IMR-90 (cell line): ENCODE measurements around the gene STX4. TPM values are rescaled to one million over a fixed set of nuclear protein-coding genes. Genes with fewer than 3 reads are reported as not detected.

Experiments
- ATAC-seq: fragments of 200-7000 bp; cut with Tn5 transposase; 2 replicates; pipeline ENCODE4 v1.9.1; 2020; ENCODE audit warnings: low read depth, mild to moderate bottlenecking, moderate library complexity
- BruUV-seq: library from RNA; stranded (reverse); fragments of 400-500 nt; replicated peaks from 2 replicates; lab custom pipeline; 2021; lab: Mats Ljungman, UMichigan
- CTCF ChIA-PET: fragments of 300-600 bp; formaldehyde crosslinking; extraction: SDS; loops from one replicate; lab custom pipeline; 2021; ENCODE audit warnings: antibody characterized with exemption; lab: Yijun Ruan, JAX
- POLR2A ChIA-PET: fragments of 300-600 bp; sonication (Branson Sonifier 250); formaldehyde crosslinking; loops from one replicate; lab custom pipeline; 2022; ENCODE audit warnings: antibody characterized with exemption; ENCODE audit not compliant: unreplicated experiment; lab: Charles Lee
- DNase-seq: peaks from one replicate; pipeline ENCODE4 v3.0.0; 2013
- H2AFZ ChIP-seq: replicated peaks from 2 replicates; pipeline ENCODE3; 2013; ENCODE audit warnings: low read length, mild to moderate bottlenecking; ENCODE audit not compliant: poor library complexity
- H2AK5ac ChIP-seq: 2 replicates; pipeline ENCODE4 v1.6.1; 2013; ENCODE audit warnings: low read depth, low read length, inconsistent platforms
- H2AK9ac ChIP-seq: replicated peaks from 2 replicates; pipeline ENCODE3; 2013; ENCODE audit warnings: mild to moderate bottlenecking, low read depth, low read length, moderate library complexity; ENCODE audit not compliant: poor library complexity
- H2BK120ac ChIP-seq: 2 replicates; pipeline ENCODE4 v1.6.1; 2013; ENCODE audit warnings: low read depth, low read length, inconsistent platforms
- H2BK15ac ChIP-seq: 3 replicates; pipeline ENCODE4 v1.6.1; 2013; ENCODE audit warnings: low read depth, low read length, inconsistent platforms
- H2BK20ac ChIP-seq: 2 replicates; pipeline ENCODE4 v1.6.1; 2013; ENCODE audit warnings: low read depth, mild to moderate bottlenecking, inconsistent platforms, low read length, moderate library complexity
- H2BK5ac ChIP-seq: 2 replicates; pipeline ENCODE4 v1.6.1; 2013; ENCODE audit warnings: mild to moderate bottlenecking, low read depth, low read length, inconsistent platforms; ENCODE audit not compliant: poor library complexity, severe bottlenecking
- H3K14ac ChIP-seq: replicated peaks from 2 replicates; pipeline ENCODE4 v1.6.1; 2013; ENCODE audit warnings: low read depth, low read length, inconsistent platforms
- H3K18ac ChIP-seq: 2 replicates; pipeline ENCODE4 v1.6.1; 2013; ENCODE audit warnings: low read depth, low read length, control low read depth
- H3K23ac ChIP-seq: 2 replicates; pipeline ENCODE4 v1.6.1; 2013; ENCODE audit warnings: low read depth, low read length, inconsistent platforms
- H3K27ac ChIP-seq: 2 replicates; pipeline ENCODE4 v1.5.1; 2013; ENCODE audit warnings: mild to moderate bottlenecking, control low read depth, low read length; ENCODE audit not compliant: insufficient read depth
- H3K27me3 ChIP-seq: 2 replicates; pipeline ENCODE4 v1.6.1; 2013; ENCODE audit warnings: low read length; ENCODE audit not compliant: control insufficient read depth, insufficient read depth
- H3K36me3 ChIP-seq: 2 replicates; pipeline ENCODE4 v1.6.1; 2013; ENCODE audit warnings: low read length, mixed read lengths; ENCODE audit not compliant: control insufficient read depth, insufficient read depth
- H3K4ac ChIP-seq: 2 replicates; pipeline ENCODE4 v1.6.1; 2013; ENCODE audit warnings: low read depth, low read length, inconsistent platforms
- H3K4me1 ChIP-seq: 2 replicates; pipeline ENCODE4 v1.6.1; 2013; ENCODE audit warnings: low read length, mixed read lengths; ENCODE audit not compliant: control insufficient read depth, insufficient read depth
- H3K4me2 ChIP-seq: 2 replicates; pipeline ENCODE4 v1.6.1; 2013; ENCODE audit warnings: low read depth, mild to moderate bottlenecking, control low read depth, low read length, moderate library complexity
- H3K4me3 ChIP-seq: 2 replicates; pipeline ENCODE4 v1.5.1; 2013; ENCODE audit warnings: low read depth, mild to moderate bottlenecking, control low read depth, low read length, moderate library complexity; ENCODE audit not compliant: insufficient read depth
- H3K56ac ChIP-seq: 2 replicates; pipeline ENCODE4 v1.6.1; 2013; ENCODE audit warnings: low read length, inconsistent platforms; ENCODE audit not compliant: insufficient read depth; ENCODE audit errors: extremely low read depth
- H3K79me1 ChIP-seq, 2 experiments: 2 replicates each; pipeline ENCODE4 v1.6.1; 2013; ENCODE audit warnings: low read length in 2 of 2, inconsistent platforms in 1 of 2, low read depth in 1 of 2
- H3K9ac ChIP-seq: 2 replicates; pipeline ENCODE4 v1.6.1; 2013; ENCODE audit warnings: low read depth, low read length, control low read depth
- H3K9me1 ChIP-seq: 2 replicates; pipeline ENCODE4 v1.6.1; 2013; ENCODE audit warnings: low read length, inconsistent platforms; ENCODE audit not compliant: insufficient read depth
- H3K9me3 ChIP-seq: 2 replicates; pipeline ENCODE4 v1.6.1; 2013; ENCODE audit warnings: low read length; ENCODE audit not compliant: control insufficient read depth, insufficient read depth
- H4K20me1 ChIP-seq: 2 replicates; pipeline ENCODE4 v1.6.1; 2013; ENCODE audit warnings: low read length, inconsistent platforms; ENCODE audit not compliant: insufficient read depth
- H4K5ac ChIP-seq: 2 replicates; pipeline ENCODE4 v1.6.1; 2013; ENCODE audit warnings: mild to moderate bottlenecking, low read depth, low read length, control low read depth
- H4K8ac ChIP-seq, 2 experiments: 2 replicates each; pipeline ENCODE4 v1.6.1; 2013; ENCODE audit warnings: low read depth in 2 of 2, low read length in 2 of 2, control low read depth in 1 of 2, inconsistent platforms in 1 of 2
- H4K91ac ChIP-seq: 2 replicates; pipeline ENCODE4 v1.6.1; 2013; ENCODE audit warnings: low read depth, low read length, inconsistent platforms; ENCODE audit not compliant: insufficient read depth
- BHLHE40 ChIP-seq: fragments of 150-350 bp; IDR thresholded peaks from 2 replicates; pipeline ENCODE4 v1.6.1; 2016; ENCODE audit warnings: mild to moderate bottlenecking, low read depth, low read length
- CEBPB ChIP-seq: IDR thresholded peaks from 2 replicates; pipeline ENCODE4 v1.6.1; 2012; ENCODE audit warnings: low read depth, low read length, improper control_type of control experiment
- ELK1 ChIP-seq: fragments of 150-350 bp; IDR thresholded peaks from 2 replicates; pipeline ENCODE4 v1.6.1; 2016; ENCODE audit warnings: low read depth, mild to moderate bottlenecking, low read length, moderate library complexity, borderline replicate concordance
- FOS ChIP-seq: fragments of 150-350 bp; IDR thresholded peaks from 2 replicates; pipeline ENCODE4 v1.6.1; 2016; ENCODE audit warnings: low read depth, low read length
- MAFK ChIP-seq: IDR thresholded peaks from 2 replicates; pipeline ENCODE4 v1.6.1; 2012; ENCODE audit warnings: low read depth, low read length, improper control_type of control experiment
- MAZ ChIP-seq: IDR thresholded peaks from 2 replicates; pipeline ENCODE4 v1.6.1; 2012; ENCODE audit warnings: low read depth, mild to moderate bottlenecking, low read length, improper control_type of control experiment, moderate library complexity, borderline replicate concordance
- NFE2L2 ChIP-seq: fragments of 150-350 bp; IDR thresholded peaks from 2 replicates; pipeline ENCODE4 v1.6.1; 2016; ENCODE audit warnings: low read depth, mild to moderate bottlenecking, low read length
- POLR2A ChIP-seq: IDR thresholded peaks from 2 replicates; pipeline ENCODE4 v1.6.1; 2012; ENCODE audit warnings: mild to moderate bottlenecking, low read depth, low read length
- RAD21 ChIP-seq: IDR thresholded peaks from 2 replicates; pipeline ENCODE4 v1.6.1; 2012; ENCODE audit warnings: low read length, improper control_type of control experiment
- RCOR1 ChIP-seq: IDR thresholded peaks from 2 replicates; pipeline ENCODE4 v1.6.1; 2012; ENCODE audit warnings: mild to moderate bottlenecking, low read length, improper control_type of control experiment; ENCODE audit not compliant: insufficient replicate concordance
- SMC3 ChIP-seq: fragments of 150-350 bp; IDR thresholded peaks from 2 replicates; pipeline ENCODE4 v1.6.1; 2016; ENCODE audit warnings: low read depth, mild to moderate bottlenecking, antibody characterized with exemption, low read length, moderate library complexity
- USF2 ChIP-seq: fragments of 150-350 bp; IDR thresholded peaks from 2 replicates; pipeline ENCODE4 v1.6.1; 2017; ENCODE audit warnings: mild to moderate bottlenecking, antibody characterized with exemption, low read length, low read depth
- WGBS, 2 experiments: methylation state at CpG; one replicate each; pipeline versions ENCODE4 v1.1.5 to v1.1.7; 2013; ENCODE audit warnings: missing lambda C conversion rate in 2 of 2; ENCODE audit not compliant: insufficient read length in 1 of 2; ENCODE audit errors: extremely low coverage in 2 of 2; 5-methylcytosine and 5-hydroxymethylcytosine counted together
- dilution Hi-C: fragments of 300-500 bp; cut with HindIII; formaldehyde crosslinking; loops from one replicate; pipeline ENCODE4 v1.14.3; 2018; ENCODE audit warnings: low sequenced_read_pairs; ENCODE audit not compliant: unreplicated experiment
- in situ Hi-C: fragments of 300-500 bp; cut with MboI; formaldehyde crosslinking; loops from 3 replicates; pipeline ENCODE4 v1.14.3; 2019; ENCODE audit warnings: low sequenced_read_pairs, inconsistent platforms, mixed read lengths
- intact Hi-C: fragments of 100-400 bp; cut with micrococcal nuclease; formaldehyde crosslinking; loops from 2 replicates; pipeline ENCODE4 v1.10.0; 2022
- polyA plus RNA-seq, 3 experiments: library from polyadenylated mRNA; depleted of rRNA; stranded (reverse); fragments of >200 nt; gene quantifications; 2 replicates each; pipeline ENCODE4 v1.2.3, GENCODE V29; 2012; ENCODE audit warnings: low replicate concordance in 1 of 3
- total RNA-seq: library from RNA; depleted of rRNA; stranded (reverse); fragments of >200 nt; gene quantifications from 2 replicates; pipeline ENCODE4 v1.2.3, GENCODE V29; 2012

Gene STX4
- total and polyA plus RNA-seq, 2 of the 4 experiments (the other 2 are of a cell fraction): 23.5 to 67.9 TPM

DNA sequence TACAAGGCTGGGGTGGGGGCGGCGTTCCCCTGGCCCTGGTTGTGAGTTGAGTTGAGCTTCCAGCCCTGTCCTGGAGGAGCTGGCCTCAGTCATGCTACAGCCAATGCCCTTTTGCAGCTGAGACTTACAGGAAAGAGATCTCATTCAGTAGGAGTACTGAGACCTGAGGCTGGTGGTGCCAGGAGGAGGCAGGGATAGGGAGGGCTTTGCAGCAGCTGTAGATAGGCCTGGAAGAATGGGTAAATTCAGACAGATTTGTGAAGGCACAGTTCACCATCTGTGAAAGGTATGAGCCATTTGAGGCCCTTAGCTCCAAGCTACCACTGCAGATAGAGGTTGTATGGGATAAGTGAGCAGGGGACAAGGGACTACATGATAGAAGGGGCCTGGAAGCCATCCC, 5.6 kb downstream of the STX4 start:
- no peak overlapping the region for H2AK5ac ChIP-seq
- no peak overlapping the region for H3K4ac ChIP-seq
- CTCF ChIA-PET: no interaction called here
- BruUV-seq: no TSS peak
- H4K91ac ChIP-seq: no peak overlapping the region
- no peak overlapping the region for H2BK20ac ChIP-seq
- no peak overlapping the region for H3K14ac ChIP-seq
- dilution Hi-C loops (no loop called here), in situ Hi-C loops (no loop called here), intact Hi-C loops (no loop called here)
- H2BK15ac ChIP-seq: no peak overlapping the region
- H3K9ac ChIP-seq: no peak overlapping the region
- no peak overlapping the region for H4K5ac ChIP-seq
- DNase-seq (no peak), ATAC-seq (no peak)
- no peaks in the 10 kb centered on the region for H3K27me3 ChIP-seq
- no peak overlapping the region for H2AK9ac ChIP-seq
- TF ChIP-seq NFE2L2 (no peak), MAZ (no peak), USF2 (no peak), RAD21 (no peak), MAFK (no peak), FOS (no peak), SMC3 (no peak), RCOR1 (no peak), ELK1 (no peak), POLR2A (no peak), CEBPB (no peak), BHLHE40 (no peak)
- POLR2A ChIA-PET: no interaction called here
- no peak overlapping the region for H2AFZ ChIP-seq
- H3K4me2 ChIP-seq: no peak overlapping the region
- H2BK5ac ChIP-seq: no peak overlapping the region
- peaks cover 10% of the 10 kb centered on the region for H4K20me1 ChIP-seq
- no peak overlapping the region for H3K4me3 ChIP-seq
- H3K23ac ChIP-seq: no peak overlapping the region
- no CpG with 5 or more reads among the region's 2 CpGs for WGBS, 2 experiments
- H2BK120ac ChIP-seq: no peak overlapping the region
- no peak overlapping the region for H4K8ac ChIP-seq
- no peak overlapping the region for H3K56ac ChIP-seq
- H3K36me3 ChIP-seq: peaks cover 42% of the 10 kb centered on the region
- H3K79me1 ChIP-seq: peaks cover 14 to 25% of the 10 kb centered on the region in 2 experiments
- H3K27ac ChIP-seq: no peak overlapping the region
- peaks cover 6% of the 10 kb centered on the region for H3K4me1 ChIP-seq
- peaks cover 12% of the 10 kb centered on the region; the same call in 1 of the 2 replicates for H3K9me1 ChIP-seq
- H3K9me3 ChIP-seq: no peaks in the 10 kb centered on the region
- no peak overlapping the region for H3K18ac ChIP-seq
